GM20431 (cell line): ENCODE data around the gene GPR39.

Experiments used
- in situ Hi-C: fragments of 300-500 bp; cut with MseI, MboI; formaldehyde crosslinking; loops from one replicate; pipeline ENCODE4 v1.15.0; 2020; ENCODE audit warnings: low sequenced_read_pairs; ENCODE audit not compliant: unreplicated experiment

GPR39 gene

GRCh38 chr2:132439703-132440398 lies 23.2 kb downstream of the GPR39 start:
- in situ Hi-C loops = no loop called here

GRCh38 chr2:132441051-132441450 lies 24.4 kb downstream of the GPR39 start:
- in situ Hi-C loops = no loop called here

- in situ Hi-C loops = no loop called here
These were observed 25.7 kb downstream of the GPR39 start for GRCh38 chr2:132442278-132442677.

GRCh38 chr2:132443106-132443505 lies 26.5 kb downstream of the GPR39 start:
- in situ Hi-C loops = no loop called here

GRCh38 chr2:132446444-132446843 lies 29.8 kb downstream of the GPR39 start:
- in situ Hi-C loops = no loop called here

GRCh38 chr2:132448331-132448730 lies 31.7 kb downstream of the GPR39 start:
- in situ Hi-C loops = no loop called here

GRCh38 chr2:132448771-132449170 lies 32.2 kb downstream of the GPR39 start:
- in situ Hi-C loops = no loop called here

GRCh38 chr2:132449868-132450267 lies 33.3 kb downstream of the GPR39 start:
- in situ Hi-C loops = no loop called here

- in situ Hi-C loops = no loop called here
These were observed 44.2 kb downstream of the GPR39 start for GRCh38 chr2:132460781-132461180.

- in situ Hi-C loops = no loop called here
These were observed 45.6 kb downstream of the GPR39 start for GRCh38 chr2:132462236-132462635.

- in situ Hi-C loops = no loop called here
These were observed 47.1 kb downstream of the GPR39 start for GRCh38 chr2:132463719-132464118.

GRCh38 chr2:132465917-132466316 lies 49.3 kb downstream of the GPR39 start:
- in situ Hi-C loops = no loop called here

- in situ Hi-C loops = no loop called here
These were observed 49.9 kb downstream of the GPR39 start for GRCh38 chr2:132466428-132467028.

- in situ Hi-C loops = no loop called here
These were observed 52.4 kb downstream of the GPR39 start for GRCh38 chr2:132468821-132469675.

- in situ Hi-C loops = no loop called here
These were observed 54.1 kb downstream of the GPR39 start for GRCh38 chr2:132470746-132471145.

GRCh38 chr2:132473174-132473883 lies 56.7 kb downstream of the GPR39 start:
- in situ Hi-C loops = no loop called here

- in situ Hi-C loops = no loop called here
These were observed 59.0 kb downstream of the GPR39 start for GRCh38 chr2:132475615-132476014.

- in situ Hi-C loops = no loop called here
These were observed 60.8 kb downstream of the GPR39 start for GRCh38 chr2:132477436-132477835.

- in situ Hi-C loops = no loop called here
These were observed 61.4 kb downstream of the GPR39 start for GRCh38 chr2:132477962-132478361.

GRCh38 chr2:132478461-132479105 lies 62.0 kb downstream of the GPR39 start:
- in situ Hi-C loops = no loop called here
